Common myeloid progenitor, CD34-positive (primary cell): ENCODE measurements around the gene OSBP2.

Experiments used
- CTCF ChIA-PET: fragments of 350-600 bp; sonication (Branson Sonifier 250); formaldehyde crosslinking; loops from one replicate; lab custom pipeline; 2021; ENCODE audit warnings: antibody characterized with exemption; lab: Charles Lee
- POLR2A ChIA-PET: fragments of 350-600 bp; sonication (Branson Sonifier 250); formaldehyde crosslinking; loops from one replicate; lab custom pipeline; 2021; ENCODE audit warnings: antibody characterized with exemption; lab: Charles Lee
- DNase-seq, 3 donors: peaks; one replicate each; pipeline versions ENCODE4 v3.0.0 to v3.0.0-alpha.2; 2013
- H3K27ac ChIP-seq, 2 experiments: 1 replicate in 1 of 2; 2 replicates in 1 of 2; pipeline ENCODE4 v1.7.0; 2013; ENCODE audit warnings: inconsistent platforms in 2 of 2, low read length in 2 of 2, mild to moderate bottlenecking in 2 of 2, low read depth in 1 of 2, moderate library complexity in 1 of 2; ENCODE audit not compliant: severe bottlenecking in 2 of 2, insufficient read depth in 1 of 2, poor library complexity in 1 of 2
- H3K27me3 ChIP-seq, 5 experiments: replicated peaks in 2 of 5; 1 replicate in 3 of 5; 2 replicates in 2 of 5; pipeline versions ENCODE4 v1.6.1 to v1.7.0; 2013; ENCODE audit warnings: low read length in 4 of 5, mild to moderate bottlenecking in 2 of 5, moderate library complexity in 2 of 5, inconsistent platforms in 1 of 5; ENCODE audit not compliant: insufficient read depth in 5 of 5, control insufficient read depth in 4 of 5
- H3K36me3 ChIP-seq, 4 experiments: 1 replicate in 2 of 4; 2 replicates in 2 of 4; pipeline versions ENCODE4 v1.6.1 to v1.7.0; 2013; ENCODE audit warnings: low read length in 3 of 4, control low read depth in 1 of 4, mild to moderate bottlenecking in 1 of 4; ENCODE audit not compliant: control insufficient read depth in 4 of 4, insufficient read depth in 4 of 4
- H3K4me1 ChIP-seq, 4 experiments: 1 replicate in 3 of 4; 2 replicates in 1 of 4; pipeline versions ENCODE4 v1.6.1 to v1.7.1; 2013; ENCODE audit warnings: low read length in 3 of 4, mild to moderate bottlenecking in 3 of 4, control low read depth in 1 of 4, inconsistent platforms in 1 of 4, moderate library complexity in 1 of 4; ENCODE audit not compliant: control insufficient read depth in 4 of 4, insufficient read depth in 4 of 4; ENCODE audit errors: control extremely low read depth in 1 of 4
- H3K4me3 ChIP-seq, 7 experiments: 1 replicate in 4 of 7; 2 replicates in 3 of 7; pipeline versions ENCODE4 v1.5.1 to v1.7.0; 2013; ENCODE audit warnings: mild to moderate bottlenecking in 7 of 7, low read length in 6 of 7, moderate library complexity in 6 of 7, inconsistent platforms in 2 of 7, low read depth in 2 of 7, control low read depth in 1 of 7; ENCODE audit not compliant: insufficient read depth in 4 of 7, control insufficient read depth in 1 of 7; ENCODE audit errors: extremely low read depth in 1 of 7
- H3K9me3 ChIP-seq, 5 experiments: 1 replicate in 4 of 5; 2 replicates in 1 of 5; pipeline versions ENCODE4 v1.6.1 to v1.7.1; 2013; ENCODE audit warnings: low read length in 4 of 5, mild to moderate bottlenecking in 2 of 5, inconsistent platforms in 1 of 5, low read depth in 1 of 5, moderate library complexity in 1 of 5; ENCODE audit not compliant: control insufficient read depth in 4 of 5, insufficient read depth in 2 of 5; ENCODE audit errors: control extremely low read depth in 1 of 5
- WGBS: methylation state at CpG from one replicate; pipeline ENCODE4 v1.1.5; 2013; ENCODE audit not compliant: insufficient coverage; 5-methylcytosine and 5-hydroxymethylcytosine counted together

Gene OSBP2

DNA sequence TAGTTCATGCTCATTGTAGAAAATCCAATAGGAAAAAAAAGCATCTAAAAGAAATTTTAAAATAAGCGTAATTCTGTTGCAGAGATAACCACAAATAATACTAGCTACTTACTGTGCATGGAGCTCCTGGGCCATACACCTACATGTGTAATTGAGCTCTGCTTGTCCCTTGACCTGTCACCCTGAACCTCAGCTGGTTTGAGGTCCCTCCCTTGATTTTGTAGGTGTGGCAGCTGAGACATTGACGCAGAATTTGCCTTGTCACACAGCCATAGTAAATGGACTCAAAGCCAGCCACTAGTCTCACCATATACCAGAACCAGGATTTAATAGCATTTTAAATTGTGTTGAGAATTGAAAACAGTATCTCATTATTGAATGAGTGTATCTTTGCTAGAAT lies 138.6 kb downstream of the OSBP2 start:
- Histone ChIP-seq H3K4me3 (no peak overlapping the region), H3K36me3 (no peaks in the 10 kb centered on the region), H3K27ac (no peak overlapping the region), H3K4me1 (no peaks in the 10 kb centered on the region), H3K27me3 (no peaks in the 10 kb centered on the region), H3K9me3 (peaks cover 0 to 8% (median 4%) of the 10 kb centered on the region in 5 experiments)
- ChIA-PET POLR2A (no interaction called here), CTCF (no interaction called here)
- WGBS, result 100% methylated on average over 1 of the region's 2 CpGs
- no peak for DNase-seq

DNA sequence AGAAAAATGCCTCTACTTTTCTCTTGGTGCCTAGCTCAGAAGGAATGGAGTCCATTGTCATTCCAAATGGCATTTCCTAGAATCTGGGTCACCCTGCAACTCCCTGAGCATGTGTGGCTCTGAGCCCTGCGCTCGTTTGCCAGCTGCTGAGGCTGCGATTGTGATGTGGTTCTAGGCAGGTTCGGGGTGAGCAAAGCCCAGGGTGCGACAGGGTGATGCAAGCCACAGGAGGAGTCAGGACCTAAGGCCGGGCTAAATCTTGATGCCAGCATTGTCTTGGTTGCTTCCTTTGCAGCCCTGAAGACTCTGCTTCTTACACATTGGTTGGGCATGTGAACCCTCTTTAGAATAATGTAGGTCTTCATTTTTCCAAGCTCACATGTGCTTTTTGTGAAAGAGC lies 142.9 kb downstream of the OSBP2 start:
- H3K36me3 ChIP-seq, result no peaks in the 10 kb centered on the region
- no peak overlapping the region for H3K4me3 ChIP-seq
- no peak for DNase-seq
- no peak overlapping the region for H3K27ac ChIP-seq
- 91% methylated on average over 5 of the region's 6 CpGs for WGBS
- ChIA-PET POLR2A (interaction anchor here (0.6 kb wide), 1 partner anchor 82 kb away, joined by 3 read pairs; no protein-coding TSS in a partner anchor), CTCF (no interaction called here)
- no peaks in the 10 kb centered on the region for H3K4me1 ChIP-seq
- H3K9me3 ChIP-seq, result peaks cover 0 to 8% (median 4%) of the 10 kb centered on the region in 5 experiments
- no peaks in the 10 kb centered on the region for H3K27me3 ChIP-seq

- H3K36me3 ChIP-seq, result no peaks in the 10 kb centered on the region
- no peaks in the 10 kb centered on the region for H3K27me3 ChIP-seq
- no peak overlapping the region for H3K4me3 ChIP-seq
- WGBS, result 100% methylated on average over 2 of the region's 3 CpGs
- H3K27ac ChIP-seq, result no peak overlapping the region
- no peak for DNase-seq
- H3K4me1 ChIP-seq, result no peaks in the 10 kb centered on the region
- ChIA-PET POLR2A (no interaction called here), CTCF (no interaction called here)
- H3K9me3 ChIP-seq, result peaks cover 0 to 8% (median 4%) of the 10 kb centered on the region in 5 experiments
Observed at GRCh38 chr22:30838111-30838510, 143.4 kb downstream of the OSBP2 start.

DNA sequence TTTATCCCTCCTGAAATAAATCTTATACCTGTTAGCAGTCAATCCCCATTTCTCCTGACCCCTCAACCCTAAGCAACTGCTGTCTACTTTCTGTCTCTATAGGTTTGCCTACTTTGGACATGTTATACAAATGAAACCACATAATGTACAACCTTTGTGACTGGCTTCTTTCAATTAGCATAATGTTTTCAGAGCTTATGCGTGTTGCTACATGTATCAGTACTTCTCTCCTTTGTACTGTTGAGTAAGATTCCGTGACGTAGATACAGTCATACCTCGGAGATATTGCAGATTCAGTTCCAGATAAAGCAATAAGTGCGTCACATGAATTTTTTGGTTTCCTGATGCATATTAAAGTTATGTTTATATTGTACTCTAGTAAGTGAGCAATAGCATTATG lies 146.6 kb downstream of the OSBP2 start:
- Histone ChIP-seq H3K4me1 (no peaks in the 10 kb centered on the region), H3K27ac (no peak overlapping the region), H3K4me3 (no peak overlapping the region), H3K9me3 (peaks cover 0 to 8% (median 4%) of the 10 kb centered on the region in 5 experiments), H3K36me3 (no peaks in the 10 kb centered on the region), H3K27me3 (no peaks in the 10 kb centered on the region)
- DNase-seq, result no peak
- CTCF ChIA-PET, result no interaction called here
- POLR2A ChIA-PET, result no interaction called here
- 85% methylated on average over 4 of the region's 5 CpGs for WGBS

- no peak overlapping the region for H3K27ac ChIP-seq
- 94% methylated on average over 4 of the region's 4 CpGs for WGBS
Observed at GRCh38 chr22:30843245-30843644, 148.6 kb downstream of the OSBP2 start.

GRCh38 chr22:30847583-30847982 lies 152.9 kb downstream of the OSBP2 start:
- H3K36me3 ChIP-seq, result no peaks in the 10 kb centered on the region
- no peaks in the 10 kb centered on the region for H3K27me3 ChIP-seq
- ChIA-PET POLR2A (no interaction called here), CTCF (no interaction called here)
- no CpG with 5 or more reads among the region's 1 CpG for WGBS
- no peak overlapping the region for H3K4me3 ChIP-seq
- no peak overlapping the region for H3K27ac ChIP-seq
- H3K4me1 ChIP-seq, result no peaks in the 10 kb centered on the region
- DNase-seq, result no peak
- H3K9me3 ChIP-seq, result peaks cover 0 to 6% (median 0%) of the 10 kb centered on the region in 5 experiments

More at GRCh38 chr22:30843245-30843644, 148.6 kb downstream of the OSBP2 start:
- Histone ChIP-seq H3K36me3 (no peaks in the 10 kb centered on the region), H3K4me3 (no peak overlapping the region), H3K9me3 (peaks cover 0 to 2% (median 0%) of the 10 kb centered on the region in 5 experiments), H3K4me1 (no peaks in the 10 kb centered on the region), H3K27me3 (no peaks in the 10 kb centered on the region)
- ChIA-PET CTCF (interaction anchor here (0.6 kb wide), 1 partner anchor 460 kb away, joined by 3 read pairs; no protein-coding TSS in a partner anchor), POLR2A (no interaction called here)
- DNase-seq, result no peak

DNA sequence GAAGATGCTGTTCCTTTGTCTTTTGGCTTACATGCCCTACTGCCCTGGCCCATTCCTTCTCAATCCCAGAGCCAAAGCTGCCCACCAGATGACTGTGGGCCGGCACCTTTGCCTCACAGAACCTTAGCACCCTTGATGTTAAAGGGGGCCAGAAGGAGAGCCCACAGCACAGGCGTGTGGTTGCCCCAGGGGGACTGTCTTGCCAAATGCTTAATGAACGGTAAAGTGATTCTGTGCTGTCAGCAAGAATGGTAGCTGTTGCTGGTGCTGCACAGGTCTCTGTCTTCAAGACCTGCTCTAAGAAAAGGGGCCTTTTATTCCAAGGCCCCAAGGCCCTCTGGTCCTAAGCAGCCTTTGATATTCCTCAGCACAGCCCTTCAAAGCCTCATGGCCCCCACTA lies 160.6 kb downstream of the OSBP2 start:
- H3K36me3 ChIP-seq, result no peaks in the 10 kb centered on the region
- H3K27ac ChIP-seq, result no peak overlapping the region
- ChIA-PET POLR2A (no interaction called here), CTCF (no interaction called here)
- no peak for DNase-seq
- H3K9me3 ChIP-seq, result peaks cover 0 to 13% (median 2%) of the 10 kb centered on the region in 5 experiments
- H3K4me3 ChIP-seq, result no peak overlapping the region
- peaks cover 0 to 8% (median 0%) of the 10 kb centered on the region in 4 experiments for H3K4me1 ChIP-seq
- WGBS, result 93% methylated on average over 3 of the region's 3 CpGs
- no peaks in the 10 kb centered on the region for H3K27me3 ChIP-seq
